ENCODE data around the gene SLC35B4. TPM values are rescaled to one million over a fixed set of nuclear protein-coding genes. Genes with fewer than 3 reads are reported as not detected.

The SLC35B4 gene
- total RNA-seq, 2 donors from 2014 or later: 9.1 to 10.8 TPM

- intact Hi-C loops (cut with DNase I): no loop called here
- DNase-seq (no peak), ATAC-seq (no peak)
Measured at GRCh38 chr7:134334408-134334807, 17.7 kb upstream of the SLC35B4 start.

GRCh38 chr7:134333943-134334342, 17.2 kb upstream of the SLC35B4 start:
- intact Hi-C loops (cut with DNase I): no loop called here
- DNase-seq (no peak), ATAC-seq (no peak)

- ATAC-seq: no peak
- intact Hi-C loops (cut with DNase I): no loop called here
Measured at GRCh38 chr7:134332892-134333291, 16.2 kb upstream of the SLC35B4 start.

GRCh38 chr7:134331393-134331792, 14.7 kb upstream of the SLC35B4 start:
- ATAC-seq (no peak), DNase-seq (no peak)
- intact Hi-C loops (cut with DNase I): no loop called here

More at GRCh38 chr7:134332892-134333291, 16.2 kb upstream of the SLC35B4 start:
- no peak for DNase-seq

DNA sequence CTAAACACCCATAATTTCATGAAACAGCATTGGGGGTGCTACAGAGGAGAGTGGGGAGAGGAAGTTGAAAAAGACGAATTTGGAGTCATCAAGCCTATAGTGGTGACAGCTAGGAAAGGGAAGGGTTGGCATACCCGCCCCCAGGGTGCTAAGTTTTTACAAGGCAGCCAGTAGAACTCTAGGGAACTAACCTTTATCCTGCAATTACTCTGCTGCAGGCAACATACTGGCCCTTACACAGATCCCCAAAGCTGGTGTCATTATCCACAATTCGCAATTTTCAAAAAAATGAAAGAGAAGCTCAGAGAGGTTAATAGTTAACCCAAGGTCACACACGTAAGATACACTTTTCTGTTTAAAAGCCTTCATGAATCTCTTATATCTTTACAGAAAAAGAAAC, 14.2 kb upstream of the SLC35B4 start:
- intact Hi-C loops (cut with DNase I): no loop called here
- DNase-seq (no peak), ATAC-seq (no peak)

GRCh38 chr7:134329614-134330346, 13.1 kb upstream of the SLC35B4 start:
- intact Hi-C loops (cut with DNase I): no loop called here
- ATAC-seq: no peak
- no peak for DNase-seq

DNA sequence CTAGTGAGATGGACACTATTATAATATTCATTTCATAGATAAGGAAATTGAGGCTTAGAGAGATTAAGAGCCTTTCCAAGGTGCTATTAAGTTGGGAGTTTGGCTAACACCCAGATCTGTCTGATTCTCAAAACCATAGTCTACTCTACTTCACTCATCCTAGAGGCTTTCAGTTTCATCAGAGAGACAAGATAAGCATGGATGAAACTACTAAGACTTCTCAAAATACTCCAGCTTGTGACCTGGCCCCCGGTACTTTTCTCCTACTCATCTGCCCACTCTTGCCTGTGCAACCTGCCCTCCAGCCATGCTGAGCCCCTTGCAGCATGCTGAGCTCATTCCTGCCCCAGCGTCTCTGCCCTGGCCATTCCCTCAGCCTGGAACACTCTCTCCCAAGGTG, 12.2 kb upstream of the SLC35B4 start:
- DNase-seq (no peak), ATAC-seq (no peak)
- intact Hi-C loops (cut with DNase I): no loop called here

DNA sequence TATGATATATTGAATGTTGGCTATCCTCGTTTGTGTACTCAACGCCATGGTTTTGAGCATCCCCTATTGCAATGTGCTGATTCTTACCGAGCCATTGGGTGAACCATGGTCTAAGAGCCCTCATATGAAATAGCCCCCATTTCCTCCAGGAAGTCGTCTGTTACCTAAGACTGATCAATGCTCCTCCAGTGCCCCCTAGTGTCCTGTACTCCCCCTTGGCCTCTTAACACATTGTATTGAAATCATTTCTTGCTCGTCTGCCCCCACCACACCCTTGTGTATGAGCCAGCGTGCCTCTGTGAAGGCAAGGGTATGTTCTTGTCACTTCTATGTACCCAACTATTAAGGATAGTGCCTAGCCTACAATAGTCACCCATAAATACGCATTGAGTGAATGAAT, 11.2 kb upstream of the SLC35B4 start:
- peak; percentile 26 for DNase-seq
- no peak for ATAC-seq
- intact Hi-C loops (cut with DNase I): no loop called here

- intact Hi-C loops (cut with DNase I): no loop called here
- DNase-seq: no peak
- no peak for ATAC-seq
Measured at GRCh38 chr7:134324107-134324506, 7.4 kb upstream of the SLC35B4 start.

DNA sequence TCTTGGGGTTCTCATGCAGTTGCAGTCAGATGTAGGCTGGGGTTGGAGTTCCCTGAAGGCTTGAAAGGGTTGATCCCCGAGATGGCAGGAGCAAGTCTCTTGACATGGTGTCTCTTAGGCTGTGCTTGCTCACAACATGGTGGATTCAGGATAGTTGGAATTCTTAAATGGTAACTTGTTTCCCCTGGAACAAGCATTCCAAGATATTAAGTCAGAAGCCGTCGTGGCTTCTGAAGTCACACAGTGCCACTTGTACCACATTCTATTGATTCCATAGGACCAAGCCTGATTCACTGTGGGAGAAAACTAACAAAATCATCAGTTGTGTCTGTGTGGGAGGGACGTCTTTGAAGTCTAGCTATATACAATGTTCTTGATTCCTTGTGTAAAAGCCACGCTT, 3.5 kb upstream of the SLC35B4 start:
- intact Hi-C loops (cut with DNase I): no loop called here
- DNase-seq (no peak), ATAC-seq (no peak)

DNA sequence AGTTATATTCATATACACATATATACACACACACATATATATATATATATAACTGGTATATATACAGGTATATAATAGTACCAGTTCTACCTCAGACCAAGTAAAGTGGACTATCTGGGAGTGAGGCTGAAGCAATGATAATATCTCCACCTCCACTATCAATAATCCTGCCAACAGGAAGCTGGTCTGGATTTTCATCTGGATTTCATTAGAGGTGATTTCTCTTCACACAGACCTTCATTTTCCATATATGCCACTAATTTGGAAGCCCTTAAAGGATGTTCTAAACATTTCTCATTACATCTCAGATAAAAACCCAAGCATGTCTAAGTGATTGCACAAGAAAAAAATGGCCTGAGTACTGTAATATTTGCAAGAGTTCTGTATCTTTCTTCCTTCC, 1.7 kb upstream of the SLC35B4 start:
- intact Hi-C loops (cut with DNase I): no loop called here
- ATAC-seq: no peak

GRCh38 chr7:134317434-134317833, 704 bp upstream of the SLC35B4 start:
- intact Hi-C loops (cut with DNase I): no loop called here
- ATAC-seq (no peak), DNase-seq (no peak)

More for the DNA sequence above, 1.7 kb upstream of the SLC35B4 start:
- DNase-seq: no peak

- intact Hi-C loops (cut with DNase I): no loop called here
- no peak for DNase-seq
- ATAC-seq: peak in 1 of 2 donors; percentile 14
Measured at GRCh38 chr7:134315679-134316538, 821 bp downstream of the SLC35B4 start.

GRCh38 chr7:134313543-134313942, 3.2 kb downstream of the SLC35B4 start:
- intact Hi-C loops (cut with DNase I): no loop called here
- ATAC-seq (no peak), DNase-seq (no peak)

DNA sequence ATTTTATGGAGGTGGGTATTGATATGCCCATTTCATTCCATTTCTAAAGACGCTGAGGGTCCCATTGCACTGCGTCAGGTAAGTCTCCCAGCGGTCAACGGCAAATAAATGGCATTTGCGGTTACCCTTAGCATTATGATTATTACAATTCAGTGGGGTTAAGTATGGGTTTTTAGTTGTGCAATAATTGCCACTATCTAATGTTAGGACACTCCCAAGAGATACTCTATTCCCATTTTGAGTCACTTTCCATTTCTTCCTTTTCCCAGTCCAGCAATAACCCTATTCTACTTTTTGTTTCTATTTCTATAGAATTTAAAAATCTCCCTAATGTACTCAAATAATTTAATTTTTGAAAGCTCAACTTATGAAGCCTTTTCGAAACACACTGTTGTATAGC, 4.0 kb downstream of the SLC35B4 start:
- intact Hi-C loops (cut with DNase I): no loop called here
- DNase-seq (no peak), ATAC-seq (no peak)

DNA sequence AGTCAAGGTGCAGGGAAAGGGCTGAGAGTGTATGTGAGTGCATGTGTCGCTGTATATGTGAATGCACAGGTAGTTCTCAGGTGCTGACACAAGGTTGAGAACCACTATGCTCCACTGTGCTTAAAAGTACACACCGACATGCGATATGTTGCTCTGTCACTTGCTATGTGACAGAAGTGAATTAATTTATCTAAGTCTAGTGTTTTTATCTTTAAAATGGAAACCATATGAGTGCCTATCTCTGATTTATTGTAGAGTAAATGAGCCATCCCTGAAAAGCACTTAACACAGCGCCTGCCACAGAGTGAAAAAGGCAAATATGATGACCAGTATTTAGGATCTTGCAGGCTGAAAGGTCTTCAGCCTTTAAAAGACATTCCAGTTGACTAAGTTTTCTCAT, 4.9 kb downstream of the SLC35B4 start:
- DNase-seq (no peak), ATAC-seq (no peak)
- intact Hi-C loops (cut with DNase I): no loop called here

DNA sequence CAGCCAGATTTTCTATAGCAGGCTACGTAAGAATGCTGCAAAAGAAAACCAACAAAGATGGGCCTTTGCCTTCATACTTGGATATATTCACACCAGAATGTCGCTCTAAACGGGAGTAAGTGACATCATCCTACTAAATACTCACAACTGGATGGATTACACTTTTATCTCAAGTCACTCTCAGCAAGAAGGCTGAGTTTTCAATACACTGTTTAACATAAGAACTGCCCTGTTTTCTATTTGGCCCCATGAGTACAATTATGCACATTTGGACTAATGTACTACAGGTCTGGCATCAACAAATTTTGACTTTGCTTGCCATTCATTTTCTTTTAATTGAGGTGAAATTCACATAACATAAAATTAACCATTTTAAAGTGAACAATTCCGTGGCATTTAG, 8.2 kb downstream of the SLC35B4 start:
- ATAC-seq (no peak), DNase-seq (no peak)
- intact Hi-C loops (cut with DNase I): no loop called here

GRCh38 chr7:134307320-134307719, 9.4 kb downstream of the SLC35B4 start:
- no peak for ATAC-seq
- no peak for DNase-seq
- intact Hi-C loops (cut with DNase I): no loop called here

DNA sequence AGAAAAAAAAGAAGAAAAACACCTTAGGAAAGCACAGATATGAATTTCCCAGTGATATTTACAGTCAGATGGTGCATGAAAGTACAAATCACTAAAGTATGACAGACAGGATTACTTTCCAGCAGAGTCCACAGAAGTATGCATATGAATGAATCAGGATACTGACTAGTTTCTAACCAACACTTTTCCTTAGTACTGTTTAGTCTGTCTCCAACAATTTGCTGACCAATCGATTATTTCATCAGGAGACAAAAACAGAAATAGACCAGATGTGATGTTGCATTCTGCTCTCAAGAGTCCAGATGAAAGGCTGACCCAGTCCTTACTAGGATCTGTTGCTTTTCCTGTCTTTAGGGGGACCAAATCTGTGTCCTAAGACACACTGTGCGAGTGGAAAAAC, 14.6 kb downstream of the SLC35B4 start:
- peak in 1 of 2 donors; percentile 19 for ATAC-seq
- intact Hi-C loops (cut with DNase I): no loop called here
- no peak for DNase-seq

- DNase-seq (no peak), ATAC-seq (no peak)
- intact Hi-C loops (cut with DNase I): no loop called here
Measured at GRCh38 chr7:134301592-134301991, 15.1 kb downstream of the SLC35B4 start.

DNA sequence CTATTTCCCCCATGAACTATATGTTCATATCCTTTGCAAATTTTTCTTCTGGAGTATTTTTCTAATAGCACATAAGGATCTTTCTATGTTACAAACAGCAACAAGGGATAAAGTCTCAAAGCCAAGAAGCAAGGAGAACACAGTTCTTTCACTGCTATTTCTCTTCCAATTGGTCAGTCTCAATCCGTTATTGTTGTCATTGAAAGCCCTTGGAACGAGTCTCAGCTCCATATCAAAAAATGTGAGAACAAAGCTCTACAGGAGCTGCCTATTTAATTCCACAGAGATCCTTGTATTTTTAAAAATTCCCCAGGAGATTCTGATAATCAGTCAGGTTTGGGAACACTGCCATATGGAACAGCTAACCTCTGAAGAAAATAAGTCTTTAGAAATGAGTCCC, 15.7 kb downstream of the SLC35B4 start:
- intact Hi-C loops (cut with DNase I): no loop called here
- no peak for DNase-seq
- no peak for ATAC-seq

Measured in left cardiac atrium (tissue), 4 donors.